ENCODE data around the gene CDK5. TPM values are rescaled to one million over a fixed set of nuclear protein-coding genes. Genes with fewer than 3 reads are reported as not detected.

Gene CDK5
- total RNA-seq, 1 experiment from 2014 or later, result 19.8 TPM

DNA sequence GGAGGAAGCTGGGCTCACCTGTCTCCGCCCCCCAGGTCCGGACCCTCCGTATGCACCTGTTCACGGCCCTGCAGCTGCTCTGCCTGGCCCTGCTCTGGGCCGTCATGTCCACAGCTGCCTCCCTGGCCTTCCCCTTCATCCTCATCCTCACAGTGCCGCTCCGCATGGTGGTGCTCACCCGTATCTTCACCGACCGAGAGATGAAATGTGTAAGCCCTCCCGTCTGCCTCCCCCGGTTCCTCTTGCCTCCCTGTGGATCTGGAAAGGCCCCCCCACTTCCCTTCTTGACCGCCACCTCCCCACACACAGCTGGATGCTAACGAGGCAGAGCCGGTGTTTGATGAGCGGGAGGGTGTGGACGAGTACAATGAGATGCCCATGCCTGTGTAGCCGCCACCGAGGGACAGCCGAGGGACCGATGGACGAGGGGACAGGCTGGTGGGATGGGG, 18.3 kb upstream of the CDK5 start:
- Histone ChIP-seq H3K9ac (ENCODE audit: low read length) (no peak overlapping the region), H3K9me2 (ENCODE audit: insufficient read depth) (no peaks in the 10 kb centered on the region), H3K79me2 (ENCODE audit: insufficient read depth, low read length) (peaks cover 26% of the 10 kb centered on the region), H3K4me3 (replicated peaks in 1 of 2; ENCODE audit: low read depth in 1 of 2, low read length in 2 of 2) (no peak overlapping the region), H3K36me3 (ENCODE audit: control insufficient read depth in 1 of 2, insufficient read depth in 2 of 2, low read length in 2 of 2) (peaks cover 24 to 27% of the 10 kb centered on the region in 2 experiments; a peak in 3 of 4 replicates), H3K4me1 (ENCODE audit: control insufficient read depth in 1 of 2, insufficient read depth in 2 of 2, low read length in 2 of 2) (peaks cover 8 to 31% of the 10 kb centered on the region in 2 experiments), H4K20me1 (ENCODE audit: insufficient read depth) (no peaks in the 10 kb centered on the region), H3K9me3 (ENCODE audit: control insufficient read depth in 1 of 2, insufficient read depth in 1 of 2, low read depth in 1 of 2, low read length in 2 of 2) (no peaks in the 10 kb centered on the region), H3K27ac (ENCODE audit: low read depth, low read length) (peak overlapping the region; percentile 27; the same call in 1 of the 2 replicates), H3K4me2 (ENCODE audit: low read length) (no peak overlapping the region), H2AFZ (ENCODE audit: low read depth, low read length, poor library complexity, severe bottlenecking) (no peak overlapping the region), H3K27me3 (ENCODE audit: insufficient read depth, low read length) (no peaks in the 10 kb centered on the region)
- ChIA-PET CTCF (interaction anchor here (0.6 to 1.3 kb wide), 5 partner anchors 8 to 67 kb away, joined by 3 to 4 read pairs (median 3); no protein-coding TSS in a partner anchor), POLR2A (interaction anchor here (1.0 to 1.5 kb wide), 2 partner anchors 15 to 48 kb away, joined by 3 to 4 read pairs; partner anchors contain the start of gene ABCB8), RAD21 (ENCODE audit: low non-redundant PET in 1 of 2, low total read pairs in 2 of 2, uncharacterized antibody in 2 of 2, unreplicated experiment in 2 of 2) (interaction anchor here in 1 of 2 experiments (1.5 kb wide), 1 partner anchor 15 kb away, joined by 3 read pairs; no protein-coding TSS in a partner anchor)
- BruUV-seq (replicated peaks), result TSS peak; percentile 29
- DNase-seq (ENCODE audit: low read depth, low spot score) (no peak), ATAC-seq (no peak)
- intact Hi-C loops (cut with micrococcal nuclease), result no loop called here
- TF ChIP-seq TCF7L2 (IDR thresholded peaks at IDR 0.05; ENCODE audit: borderline replicate concordance, extremely low read depth, insufficient read depth, insufficient read length) (no peak), SRF (IDR thresholded peaks at IDR 0.05; ENCODE audit: low read depth) (no peak), SP1 (IDR thresholded peaks at IDR 0.05; ENCODE audit: low read depth) (no peak), CEBPB (IDR thresholded peaks at IDR 0.05; ENCODE audit: low read depth) (no peak), JUND (IDR thresholded peaks at IDR 0.05) (no peak), CBX3 (IDR thresholded peaks at IDR 0.05; ENCODE audit: low read depth) (no peak), RAD21 (IDR thresholded peaks at IDR 0.05; ENCODE audit: low read depth) (no peak), POLR2AphosphoS5 (IDR thresholded peaks at IDR 0.05; ENCODE audit: low read depth, low read length) (no peak), FOSL1 (IDR thresholded peaks at IDR 0.05; ENCODE audit: low read depth) (no peak), CTCF (IDR thresholded peaks at IDR 0.05 in 2 of 3, conservative IDR thresholded peaks at IDR 0.05 in 1 of 3; ENCODE audit: borderline replicate concordance in 1 of 3, insufficient read depth in 1 of 3, low read depth in 2 of 3, low read length in 2 of 3) (no peak), POLR2A (IDR thresholded peaks at IDR 0.05; ENCODE audit: borderline replicate concordance, extremely low read depth, insufficient read depth, insufficient read length) (no peak), EZH2 (IDR thresholded peaks at IDR 0.05) (no peak), ELF1 (IDR thresholded peaks at IDR 0.05; ENCODE audit: borderline replicate concordance, low read depth) (no peak), ZFX (IDR thresholded peaks at IDR 0.05) (no peak), EGR1 (IDR thresholded peaks at IDR 0.05; ENCODE audit: low read depth) (no peak), EZH2phosphoT487 (IDR thresholded peaks at IDR 0.05; ENCODE audit: borderline replicate concordance) (no peak)
- TF ChIP-seq, protein P1, sequence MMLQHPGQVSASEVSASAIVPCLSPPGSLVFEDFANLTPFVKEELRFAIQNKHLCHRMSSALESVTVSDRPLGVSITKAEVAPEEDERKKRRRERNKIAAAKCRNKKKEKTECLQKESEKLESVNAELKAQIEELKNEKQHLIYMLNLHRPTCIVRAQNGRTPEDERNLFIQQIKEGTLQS (IDR thresholded peaks at IDR 0.05), result no peak
- TF ChIP-seq, protein P2, sequence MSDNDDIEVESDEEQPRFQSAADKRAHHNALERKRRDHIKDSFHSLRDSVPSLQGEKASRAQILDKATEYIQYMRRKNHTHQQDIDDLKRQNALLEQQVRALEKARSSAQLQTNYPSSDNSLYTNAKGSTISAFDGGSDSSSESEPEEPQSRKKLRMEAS (IDR thresholded peaks at IDR 0.05), result no peak

All from HCT116 (cell line).